Kidney (tissue), 14 donors: ENCODE data around the gene CCDC78. TPM values are rescaled to one million over a fixed set of nuclear protein-coding genes. Genes with fewer than 3 reads are reported as not detected.
A peak's percentile ranks its signal among the peaks of the same experiment; 100 is the strongest.

Experiments
- DNase-seq, 5 donors: peaks; one replicate each; pipeline ENCODE4 v3.0.0-alpha.2; 2013 to 2020
- FAIRE-seq: peaks from 2 replicates; lab custom pipeline; 2012; peaks lifted over from hg19 to GRCh38; lab: Jason Lieb, UNC
- H3K27ac ChIP-seq, 2 donors: one replicate each; pipeline ENCODE4 v1.7.0; 2013; ENCODE audit warnings: low read depth in 2 of 2, low read length in 2 of 2, inconsistent platforms in 1 of 2
- H3K27me3 ChIP-seq: one replicate; pipeline ENCODE4 v1.7.1; 2013; ENCODE audit warnings: low read length, inconsistent platforms; ENCODE audit not compliant: control insufficient read depth, insufficient read depth
- H3K36me3 ChIP-seq, 3 donors: one replicate each; pipeline versions ENCODE4 v1.7.0 to v1.7.1; 2013; ENCODE audit warnings: low read length in 3 of 3, control low read depth in 1 of 3, inconsistent platforms in 1 of 3; ENCODE audit not compliant: insufficient read depth in 3 of 3, control insufficient read depth in 2 of 3
- H3K4me1 ChIP-seq, 3 donors: one replicate each; pipeline versions ENCODE4 v1.7.0 to v1.7.1; 2013; ENCODE audit warnings: low read length in 3 of 3, inconsistent platforms in 1 of 3, low read depth in 1 of 3; ENCODE audit not compliant: control insufficient read depth in 2 of 3, insufficient read depth in 2 of 3
- H3K4me3 ChIP-seq, 3 donors: one replicate each; pipeline versions ENCODE4 v1.7.0 to v1.8.1; 2013; ENCODE audit warnings: low read length in 3 of 3, control low read depth in 1 of 3, inconsistent platforms in 1 of 3
- H3K9ac ChIP-seq, 3 donors: one replicate each; pipeline versions ENCODE4 v1.7.0 to v1.7.1; 2013; ENCODE audit warnings: low read length in 3 of 3, control low read depth in 1 of 3, inconsistent platforms in 1 of 3
- H3K9me3 ChIP-seq, 3 donors: one replicate each; pipeline versions ENCODE4 v1.7.0 to v1.7.1; 2013; ENCODE audit warnings: low read length in 3 of 3, control low read depth in 1 of 3, inconsistent platforms in 1 of 3; ENCODE audit not compliant: control insufficient read depth in 2 of 3, insufficient read depth in 1 of 3
- intact Hi-C: fragments of 100-400 bp; cut with DNase I; formaldehyde crosslinking; loops from one replicate; pipeline ENCODE4 v1.11.1; 2022
- polyA plus RNA-seq: library from polyadenylated mRNA; stranded (reverse); fragments of 350-450 nt; fragmentation: Illumina TruSeq; extraction: RNeasy Lipid Tissue Mini Kit (QIAGEN cat#74804); gene quantifications from one replicate; pipeline ENCODE4 v1.2.3, GENCODE V29; 2014; ENCODE audit warnings: low read depth, low replicate concordance; ENCODE audit not compliant: insufficient read depth
- total RNA-seq: library from RNA; stranded (reverse); fragmentation: NEBNext Ultra II Directional; extraction: Animal tissue kit (Norgen Biotek cat#: 25700); gene quantifications from one replicate; pipeline ENCODE4 v1.2.1, GENCODE V29; 2021
- TF ChIP-seq, protein P1 (sequence below): IDR thresholded peaks from 3 replicates; pipeline ENCODE4 v1.5.1; 2012; ENCODE audit warnings: mild to moderate bottlenecking, moderate library complexity, borderline replicate concordance; ENCODE audit not compliant: insufficient read depth; ENCODE audit errors: extremely low read depth
- donor health status: control.
- donor health status: control.
- donor health status: control.
- donor health status: control.
- donor health status: control.
- donor health status: DM: yes; HTN: yes; CAD: no.
- donor health status: Normal renal cell carcinoma (clear cell type).

Gene CCDC78
- total and polyA plus RNA-seq, 2 donors from 2014 or later, result 1.3 to 2.6 TPM

GRCh38 chr16:683396-684070, 42.7 kb downstream of the CCDC78 start:
- TF ChIP-seq, protein P1, sequence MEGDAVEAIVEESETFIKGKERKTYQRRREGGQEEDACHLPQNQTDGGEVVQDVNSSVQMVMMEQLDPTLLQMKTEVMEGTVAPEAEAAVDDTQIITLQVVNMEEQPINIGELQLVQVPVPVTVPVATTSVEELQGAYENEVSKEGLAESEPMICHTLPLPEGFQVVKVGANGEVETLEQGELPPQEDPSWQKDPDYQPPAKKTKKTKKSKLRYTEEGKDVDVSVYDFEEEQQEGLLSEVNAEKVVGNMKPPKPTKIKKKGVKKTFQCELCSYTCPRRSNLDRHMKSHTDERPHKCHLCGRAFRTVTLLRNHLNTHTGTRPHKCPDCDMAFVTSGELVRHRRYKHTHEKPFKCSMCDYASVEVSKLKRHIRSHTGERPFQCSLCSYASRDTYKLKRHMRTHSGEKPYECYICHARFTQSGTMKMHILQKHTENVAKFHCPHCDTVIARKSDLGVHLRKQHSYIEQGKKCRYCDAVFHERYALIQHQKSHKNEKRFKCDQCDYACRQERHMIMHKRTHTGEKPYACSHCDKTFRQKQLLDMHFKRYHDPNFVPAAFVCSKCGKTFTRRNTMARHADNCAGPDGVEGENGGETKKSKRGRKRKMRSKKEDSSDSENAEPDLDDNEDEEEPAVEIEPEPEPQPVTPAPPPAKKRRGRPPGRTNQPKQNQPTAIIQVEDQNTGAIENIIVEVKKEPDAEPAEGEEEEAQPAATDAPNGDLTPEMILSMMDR, result no peak
- intact Hi-C loops, result no loop called here
- Histone ChIP-seq H3K9ac (peak overlapping the region in 1 of 3 donors; percentile 61), H3K4me3 (peak overlapping the region; percentile 24 to 73 (median 56)), H3K9me3 (no peaks in the 10 kb centered on the region), H3K36me3 (peaks cover 5 to 22% (median 8%) of the 10 kb centered on the region in 3 donors), H3K4me1 (peaks cover 0 to 42% (median 12%) of the 10 kb centered on the region in 3 donors), H3K27ac (no peak overlapping the region), H3K27me3 (no peaks in the 10 kb centered on the region)
- no peak for DNase-seq
- no peak for FAIRE-seq

DNA sequence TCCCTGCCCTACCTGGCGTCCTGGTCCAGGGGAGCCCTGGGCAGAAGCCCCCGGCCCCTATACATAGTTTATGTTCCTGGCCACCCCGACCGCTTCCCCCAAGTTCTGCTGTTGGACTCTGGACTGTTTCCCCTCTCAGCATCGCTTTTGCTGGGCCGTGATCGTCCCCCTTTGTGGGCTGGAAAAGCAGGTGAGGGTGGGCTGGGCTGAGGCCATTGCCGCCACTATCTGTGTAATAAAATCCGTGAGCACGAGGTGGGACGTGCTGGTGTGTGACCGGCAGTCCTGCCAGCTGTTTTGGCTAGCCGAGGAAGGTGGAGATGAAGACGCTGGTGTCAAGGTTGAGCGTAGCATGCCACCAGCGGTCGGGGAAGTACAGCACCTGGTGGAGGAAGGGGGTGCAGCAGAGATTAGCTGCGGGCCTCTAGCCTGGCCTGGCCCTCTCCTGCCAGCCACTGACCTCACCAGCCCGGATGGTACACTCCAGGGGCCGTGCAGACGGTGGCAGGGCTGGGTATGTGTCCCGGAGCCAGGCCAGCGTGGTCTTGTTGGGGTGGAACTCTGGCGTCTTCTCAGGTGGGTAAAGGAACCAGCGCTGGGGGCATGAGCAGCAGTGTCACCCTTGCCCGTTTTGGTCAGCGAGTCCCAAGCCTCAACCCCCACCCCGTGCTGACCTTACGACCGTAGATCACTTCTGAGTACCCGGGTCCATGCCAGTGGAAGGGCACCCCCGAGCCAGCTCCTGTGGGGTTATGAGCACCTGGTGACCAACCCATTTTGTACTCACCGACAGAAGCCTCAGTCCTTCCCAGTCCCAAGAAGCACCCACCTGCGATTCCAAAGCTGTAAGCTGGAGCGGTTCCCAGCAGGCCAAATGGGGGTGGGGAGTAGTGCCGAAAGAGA, 43.5 kb downstream of the CCDC78 start:
- Histone ChIP-seq H3K4me1 (peaks cover 0 to 42% (median 12%) of the 10 kb centered on the region in 3 donors), H3K27ac (no peak overlapping the region), H3K4me3 (peak overlapping the region in 1 of 3 donors; percentile 73), H3K9ac (no peak overlapping the region), H3K27me3 (no peaks in the 10 kb centered on the region), H3K36me3 (peaks cover 5 to 22% (median 8%) of the 10 kb centered on the region in 3 donors), H3K9me3 (no peaks in the 10 kb centered on the region)
- DNase-seq, result no peak
- TF ChIP-seq, protein P1, result no peak
- intact Hi-C loops, result no loop called here
- FAIRE-seq, result no peak

DNA sequence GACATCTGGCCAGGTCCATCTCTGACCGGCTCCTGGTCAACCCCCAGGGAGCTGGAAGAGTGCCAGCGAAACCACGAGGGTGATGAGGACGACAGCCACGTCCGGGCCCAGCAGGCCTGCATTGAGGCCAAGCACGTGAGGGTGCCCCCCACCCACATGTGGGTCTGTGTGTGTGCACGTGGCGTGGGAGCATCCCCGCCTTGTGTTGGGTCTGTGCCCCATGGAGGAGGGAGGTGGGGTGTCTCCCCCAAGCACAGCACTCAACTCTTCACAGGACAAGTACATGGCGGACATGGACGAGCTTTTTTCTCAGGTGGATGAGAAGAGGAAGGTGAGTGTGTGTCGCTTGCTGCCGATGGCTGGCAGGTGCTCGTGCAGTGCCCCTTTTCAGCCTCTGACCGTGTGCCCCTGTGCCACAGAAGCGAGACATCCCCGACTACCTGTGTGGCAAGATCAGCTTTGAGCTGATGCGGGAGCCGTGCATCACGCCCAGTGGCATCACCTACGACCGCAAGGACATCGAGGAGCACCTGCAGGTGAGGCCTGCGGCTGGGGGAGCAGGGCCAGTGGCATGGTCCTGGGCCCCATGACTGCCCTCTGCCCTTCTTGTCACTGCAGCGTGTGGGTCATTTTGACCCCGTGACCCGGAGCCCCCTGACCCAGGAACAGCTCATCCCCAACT, 44.4 kb downstream of the CCDC78 start:
- Histone ChIP-seq H3K4me1 (peaks cover 0 to 42% (median 12%) of the 10 kb centered on the region in 3 donors), H3K27ac (peak overlapping the region in 1 of 2 donors; percentile 34), H3K9ac (no peak overlapping the region), H3K36me3 (peaks cover 5 to 21% (median 8%) of the 10 kb centered on the region in 3 donors), H3K9me3 (no peaks in the 10 kb centered on the region), H3K4me3 (peak overlapping the region in 1 of 3 donors; percentile 79), H3K27me3 (no peaks in the 10 kb centered on the region)
- intact Hi-C loops, result no loop called here
- TF ChIP-seq, protein P1, result no peak
- FAIRE-seq (no peak), DNase-seq (no peak)
